Epithelial cell of proximal tubule (primary cell): ENCODE results near the gene UBQLNL. TPM values are rescaled to one million over a fixed set of nuclear protein-coding genes. Genes with fewer than 3 reads are reported as not detected.

Source experiments
- DNase-seq: peaks from one replicate; pipeline ENCODE4 v3.0.0-alpha.2; 2011; ENCODE audit warnings: low read depth
- H3K4me3 ChIP-seq: 2 replicates; pipeline ENCODE4 v1.5.1; 2011; ENCODE audit warnings: low read depth, mild to moderate bottlenecking, low read length
- CTCF ChIP-seq: conservative IDR thresholded peaks from 2 replicates; pipeline ENCODE4 v1.5.1; 2012; ENCODE audit warnings: low read depth, mild to moderate bottlenecking, low read length
- total RNA-seq: library from RNA; depleted of rRNA; stranded (reverse); fragments of >200 nt; gene quantifications from 2 replicates; pipeline ENCODE4 v1.2.3, GENCODE V29; 2015

UBQLNL gene
- total RNA-seq, 1 donor from 2014 or later, result 0.06 TPM

DNA sequence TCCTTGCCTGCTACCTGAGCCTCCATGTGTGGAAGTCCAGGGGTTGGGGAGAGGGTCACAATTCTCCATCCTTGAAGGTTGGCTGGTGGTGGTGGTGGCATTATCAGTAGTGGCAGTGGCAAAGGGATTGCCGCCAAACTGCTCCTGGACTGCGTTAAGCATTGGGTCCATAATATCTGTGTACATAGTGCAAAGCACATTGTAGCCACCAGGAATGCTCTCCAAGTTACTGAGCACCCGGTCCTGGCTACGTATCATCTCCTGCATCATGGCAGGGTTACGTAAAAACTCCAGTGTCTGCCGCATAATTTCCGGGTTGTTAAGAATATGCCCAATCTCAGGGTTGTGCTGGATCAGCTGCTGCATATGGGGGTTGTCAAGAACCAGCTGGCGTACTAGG lies 7.9 kb downstream of the UBQLNL start:
- no peak overlapping the region for H3K4me3 ChIP-seq
- no peak for TF ChIP-seq CTCF
- DNase-seq, result no peak

DNA sequence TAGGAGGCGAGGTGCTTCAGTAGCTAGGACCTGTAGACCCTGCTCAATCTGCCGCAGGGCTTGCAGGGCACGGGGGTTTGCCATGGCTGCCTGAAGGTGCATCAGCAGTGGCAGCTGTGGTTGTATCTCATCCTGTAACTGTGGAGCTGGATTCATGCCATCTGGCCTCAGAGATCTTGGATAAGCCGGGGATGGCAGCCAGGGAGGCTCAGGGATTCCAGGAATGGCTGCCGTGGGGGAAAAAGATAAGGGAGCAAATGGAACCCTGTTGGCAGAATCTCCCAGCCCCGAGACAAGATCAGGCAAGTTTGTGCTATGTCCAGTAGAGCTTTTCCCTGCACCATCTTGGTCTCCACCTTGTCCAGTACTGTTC lies 8.6 kb downstream of the UBQLNL start:
- DNase-seq, result no peak
- H3K4me3 ChIP-seq, result no peak overlapping the region
- TF ChIP-seq CTCF, result no peak

- TF ChIP-seq CTCF, result no peak
- DNase-seq, result no peak
- H3K4me3 ChIP-seq, result no peak overlapping the region
Observed at GRCh38 chr11:5507177-5507932, 9.1 kb downstream of the UBQLNL start.

- TF ChIP-seq CTCF, result no peak
- no peak overlapping the region for H3K4me3 ChIP-seq
- DNase-seq, result no peak
Observed at GRCh38 chr11:5505363-5506048, 11.0 kb downstream of the UBQLNL start.

- H3K4me3 ChIP-seq, result no peak overlapping the region
- DNase-seq, result peak; percentile 23
- no peak for TF ChIP-seq CTCF
Observed at GRCh38 chr11:5504403-5504921, 12.0 kb downstream of the UBQLNL start.

DNA sequence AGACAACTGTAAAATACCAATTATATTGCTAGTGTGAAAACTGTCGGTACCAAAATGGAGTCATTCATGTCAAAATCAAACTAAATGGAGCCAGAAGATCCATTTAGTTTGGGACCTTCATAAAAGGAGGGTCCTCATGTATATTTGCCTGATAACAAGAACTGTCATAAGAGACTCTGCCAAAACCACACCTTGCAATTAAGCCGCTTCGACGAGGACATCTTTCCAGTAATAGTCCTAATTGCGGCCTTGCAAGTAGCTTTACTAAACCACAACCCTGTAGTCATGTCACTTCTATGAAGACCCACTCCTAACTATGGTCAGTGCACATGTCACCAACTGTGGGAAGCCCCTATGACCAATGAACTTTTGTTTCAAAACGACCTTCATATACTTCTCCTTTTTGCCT lies 16.1 kb downstream of the UBQLNL start:
- no peak for TF ChIP-seq CTCF
- no peak for DNase-seq
- no peak overlapping the region for H3K4me3 ChIP-seq
